Mucosa of descending colon (tissue), 3 donors: Measurements from ENCODE around the gene CLTB. TPM values are rescaled to one million over a fixed set of nuclear protein-coding genes. Genes with fewer than 3 reads are reported as not detected.

Experiments
- ATAC-seq: fragments of 200-7000 bp; cut with Tn5 transposase; one replicate; pipeline ENCODE4 v1.9.1; 2020; ENCODE audit warnings: mild to moderate bottlenecking, moderate library complexity
- DNase-seq, 3 donors: peaks; one replicate each; pipeline ENCODE4 v3.0.0-alpha.2; 2020
- H3K36me3 ChIP-seq: fragments of 200-600 bp; one replicate; pipeline ENCODE4 v1.8.0; 2021; ENCODE audit warnings: low read depth, mild to moderate bottlenecking
- H3K4me1 ChIP-seq: fragments of 200-600 bp; one replicate; pipeline ENCODE4 v1.8.0; 2021; ENCODE audit warnings: low read depth, mild to moderate bottlenecking
- H3K4me3 ChIP-seq: fragments of 200-600 bp; one replicate; pipeline ENCODE4 v1.8.0; 2021; ENCODE audit warnings: mild to moderate bottlenecking
- H3K9me3 ChIP-seq: fragments of 200-600 bp; one replicate; pipeline ENCODE4 v1.8.0; 2021; ENCODE audit warnings: mild to moderate bottlenecking
- intact Hi-C, 2 donors: fragments of 100-400 bp; cut with DNase I in 1 of 2; cut with micrococcal nuclease in 1 of 2; formaldehyde crosslinking; loops; one replicate each; pipeline versions ENCODE4 v1.11.0 to v1.11.1; 2022; cut with DNase I, micrococcal nuclease
- total RNA-seq, 3 donors: library from RNA; stranded (reverse); fragmentation: NEBNext Ultra II Directional in 2 of 3; extraction: Animal tissue kit (Norgen Biotek cat#: 25700) in 2 of 3; gene quantifications; one replicate each; pipeline versions ENCODE4 v1.2.1 to v1.2.4, GENCODE V29; 2021 to 2023
- TF ChIP-seq, protein P1 (sequence below): fragments of 200-600 bp; IDR thresholded peaks from one replicate; pipeline ENCODE4 v1.8.0; 2022; ENCODE audit warnings: antibody characterized with exemption, mild to moderate bottlenecking
- donor health status: DM: no; HTN: no; CAD: no; lungs with moderate emphysema.
- donor health status: DM: no; HTN: no; CAD: no.
- donor health status: DM: no; HTN: yes; CAD: no.

Gene CLTB
- total RNA-seq, 3 donors from 2014 or later, result 144 to 234 (median 199) TPM

DNA sequence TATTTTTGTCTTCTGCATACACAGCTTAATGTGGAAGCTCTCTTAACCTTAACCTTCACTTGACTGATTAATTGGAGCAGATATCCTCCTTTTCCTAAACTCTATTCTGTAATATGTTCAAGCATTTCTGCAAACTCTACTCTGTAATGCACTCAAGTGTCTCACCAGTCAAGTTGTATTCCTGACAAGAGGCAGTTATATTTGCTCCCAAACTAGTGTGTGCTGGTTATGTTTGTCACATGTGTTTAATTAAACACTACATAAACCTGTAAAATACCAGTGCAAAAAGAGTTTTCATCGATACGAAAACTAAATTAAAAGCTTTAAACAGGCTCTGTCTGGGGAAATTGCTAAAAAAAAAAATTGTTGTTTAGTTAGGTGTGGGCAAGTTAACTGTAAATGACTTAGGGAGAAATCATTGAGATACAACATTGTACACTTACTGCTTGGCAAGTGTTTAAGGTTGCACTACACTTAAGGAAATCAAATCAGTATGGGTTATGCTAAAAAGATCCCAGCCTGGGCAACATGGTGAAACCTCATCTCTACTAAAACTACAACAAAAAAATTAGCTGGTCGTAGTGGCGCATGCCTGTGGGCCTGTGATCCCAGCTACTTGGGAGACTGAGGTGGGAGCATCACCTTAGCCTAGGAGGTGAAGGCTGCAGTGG, 38.5 kb upstream of the CLTB start:
- intact Hi-C loops, result no loop called here
- TF ChIP-seq, protein P1, sequence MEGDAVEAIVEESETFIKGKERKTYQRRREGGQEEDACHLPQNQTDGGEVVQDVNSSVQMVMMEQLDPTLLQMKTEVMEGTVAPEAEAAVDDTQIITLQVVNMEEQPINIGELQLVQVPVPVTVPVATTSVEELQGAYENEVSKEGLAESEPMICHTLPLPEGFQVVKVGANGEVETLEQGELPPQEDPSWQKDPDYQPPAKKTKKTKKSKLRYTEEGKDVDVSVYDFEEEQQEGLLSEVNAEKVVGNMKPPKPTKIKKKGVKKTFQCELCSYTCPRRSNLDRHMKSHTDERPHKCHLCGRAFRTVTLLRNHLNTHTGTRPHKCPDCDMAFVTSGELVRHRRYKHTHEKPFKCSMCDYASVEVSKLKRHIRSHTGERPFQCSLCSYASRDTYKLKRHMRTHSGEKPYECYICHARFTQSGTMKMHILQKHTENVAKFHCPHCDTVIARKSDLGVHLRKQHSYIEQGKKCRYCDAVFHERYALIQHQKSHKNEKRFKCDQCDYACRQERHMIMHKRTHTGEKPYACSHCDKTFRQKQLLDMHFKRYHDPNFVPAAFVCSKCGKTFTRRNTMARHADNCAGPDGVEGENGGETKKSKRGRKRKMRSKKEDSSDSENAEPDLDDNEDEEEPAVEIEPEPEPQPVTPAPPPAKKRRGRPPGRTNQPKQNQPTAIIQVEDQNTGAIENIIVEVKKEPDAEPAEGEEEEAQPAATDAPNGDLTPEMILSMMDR, result no peak

DNA sequence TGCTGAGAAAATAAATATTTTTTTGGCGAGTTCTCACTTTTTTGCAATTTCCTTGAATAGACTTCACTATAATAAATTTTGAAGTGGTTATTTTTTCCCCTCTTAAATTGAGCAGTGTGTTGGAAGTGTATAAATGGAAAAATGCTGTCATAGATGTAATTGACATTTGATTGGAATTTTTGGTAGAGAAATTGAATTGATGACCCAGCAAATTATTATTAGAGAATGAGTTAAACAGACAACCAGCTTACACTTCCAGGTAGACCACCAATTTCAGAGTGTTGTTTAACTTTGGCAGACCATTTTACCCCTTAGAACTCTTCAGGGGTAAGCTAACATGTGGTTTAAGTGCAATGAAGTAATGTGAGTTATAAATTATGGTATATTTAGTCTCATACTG, 33.7 kb upstream of the CLTB start:
- TF ChIP-seq, protein P1, result no peak
- ATAC-seq, result no peak
- intact Hi-C loops, result no loop called here
- Histone ChIP-seq H3K36me3 (no peaks in the 10 kb centered on the region), H3K4me1 (peaks cover 16% of the 10 kb centered on the region), H3K9me3 (no peaks in the 10 kb centered on the region), H3K4me3 (no peak overlapping the region)
- DNase-seq, result no peak

More for the DNA sequence above, 38.5 kb upstream of the CLTB start:
- Histone ChIP-seq H3K36me3 (no peaks in the 10 kb centered on the region), H3K9me3 (no peaks in the 10 kb centered on the region), H3K4me3 (no peak overlapping the region), H3K4me1 (peaks cover 4% of the 10 kb centered on the region)
- ATAC-seq (no peak), DNase-seq (no peak)

DNA sequence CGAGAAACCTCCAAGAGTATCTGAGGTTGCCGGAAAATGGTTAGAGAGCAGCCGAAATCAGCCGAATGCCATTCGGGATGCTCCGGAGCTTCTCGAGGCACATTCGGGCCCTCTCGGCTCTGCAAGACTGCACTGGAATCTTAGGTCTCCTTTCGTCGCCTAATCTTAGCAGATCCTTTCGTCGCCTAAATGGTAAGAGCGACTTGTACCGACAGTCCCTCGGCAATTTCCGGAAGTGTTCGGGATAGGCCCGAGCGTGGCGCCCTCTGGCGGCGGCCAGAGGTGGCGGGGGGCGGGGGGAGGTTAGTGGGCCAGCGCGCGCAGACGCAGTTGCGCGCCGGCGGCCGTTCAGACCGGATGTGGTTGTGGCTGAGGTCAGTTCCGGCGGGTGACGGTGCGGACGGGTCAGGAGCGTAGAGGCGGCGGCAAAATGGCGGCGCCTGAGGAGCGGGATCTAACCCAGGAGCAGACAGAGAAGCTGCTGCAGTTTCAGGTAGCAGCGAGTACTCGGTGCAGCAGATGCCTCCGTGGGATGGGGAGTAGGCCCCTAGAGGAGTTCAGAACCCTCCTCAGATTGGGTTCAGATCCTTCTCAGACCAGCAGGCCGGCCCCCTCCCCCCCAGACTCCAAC, 31.8 kb upstream of the CLTB start, which contains the start of gene FAF2:
FAF2 (plus strand) TSS at position 408 of the 631 bp plus-strand sequence; CDS start at position 431, 23 bp downstream.
- ATAC-seq, result peak; percentile 96
- TF ChIP-seq, protein P1, result peak; percentile 98
- DNase-seq, result peak; percentile 98 to 100 (median 99)
- Histone ChIP-seq H3K4me1 (peaks cover 16% of the 10 kb centered on the region), H3K4me3 (peak within 1 kb of the TSS; percentile 78), H3K36me3 (no peaks in the 10 kb centered on the region), H3K9me3 (no peaks in the 10 kb centered on the region)
- intact Hi-C loops, result no loop called here

DNA sequence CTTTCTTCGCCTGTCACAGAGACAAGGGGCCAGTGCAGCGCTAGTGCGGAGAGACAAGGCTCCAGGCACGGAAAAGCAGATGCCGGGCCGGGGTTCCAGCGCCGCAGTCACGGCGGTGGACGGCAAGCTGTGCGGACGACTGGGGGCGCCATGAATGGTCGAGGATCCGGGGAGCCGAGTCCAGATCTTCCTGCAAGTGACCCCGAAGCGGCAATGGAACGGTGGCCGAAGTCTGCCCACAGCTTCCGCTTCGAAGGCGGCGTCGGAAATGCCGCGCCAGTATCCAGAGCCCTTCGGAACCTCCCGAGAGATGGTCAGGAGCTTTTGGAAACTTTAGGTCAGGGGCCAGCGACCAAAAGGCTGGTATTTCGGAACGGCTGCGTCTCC, 31.2 kb upstream of the CLTB start:
- TF ChIP-seq, protein P1, result no peak
- ATAC-seq (peak; percentile 42), DNase-seq (peak in 1 of 3 donors; percentile 82)
- intact Hi-C loops, result no loop called here
- Histone ChIP-seq H3K36me3 (no peaks in the 10 kb centered on the region), H3K9me3 (no peaks in the 10 kb centered on the region), H3K4me3 (peak overlapping the region; percentile 78), H3K4me1 (peaks cover 16% of the 10 kb centered on the region)

DNA sequence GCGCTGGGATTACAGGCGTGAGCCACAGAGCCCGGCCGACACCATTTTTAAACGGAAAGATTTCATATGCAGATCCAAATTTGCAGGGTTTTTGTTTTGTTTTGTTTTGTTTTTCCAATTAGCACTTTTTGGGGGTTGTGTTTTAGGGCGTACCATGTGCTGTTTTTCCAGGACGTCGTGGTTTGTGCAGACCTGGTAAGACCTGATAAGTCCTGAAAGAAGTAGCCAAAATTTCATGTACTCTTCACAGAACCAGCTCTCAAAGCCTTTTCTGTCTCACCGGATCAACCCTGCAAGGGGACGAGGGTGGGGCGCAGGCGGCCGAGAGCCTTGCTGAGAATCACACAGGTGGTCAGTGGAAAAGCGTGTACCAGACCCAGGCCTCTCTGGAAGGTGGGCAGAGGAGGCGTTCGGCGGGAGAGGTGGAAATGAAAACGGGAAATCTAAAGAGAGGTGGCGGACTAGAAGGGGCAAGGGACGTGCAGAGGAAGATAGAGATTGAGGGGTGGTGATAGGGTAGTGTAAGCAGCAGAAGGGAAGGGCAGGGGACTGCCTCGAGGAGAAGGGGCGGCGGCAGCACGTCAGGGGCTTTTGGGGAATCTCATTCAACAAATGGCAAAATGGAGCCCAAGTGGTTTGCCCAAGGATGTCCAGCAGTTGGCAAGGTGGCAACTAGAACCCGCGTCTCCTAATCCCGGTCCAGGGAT, 30.7 kb upstream of the CLTB start:
- H3K4me1 ChIP-seq, result peaks cover 16% of the 10 kb centered on the region
- ATAC-seq, result peak; percentile 15
- no peaks in the 10 kb centered on the region for H3K36me3 ChIP-seq
- TF ChIP-seq, protein P1, result no peak
- no peaks in the 10 kb centered on the region for H3K9me3 ChIP-seq
- DNase-seq, result peak; percentile 43 to 62 (median 57)
- peak overlapping the region; percentile 78 for H3K4me3 ChIP-seq
- intact Hi-C loops, result no loop called here
